ENCODE results near the gene LRP4. TPM values are rescaled to one million over a fixed set of nuclear protein-coding genes. Genes with fewer than 3 reads are reported as not detected.

The LRP4 gene
- total and polyA plus RNA-seq, 2 of the 13 experiments (the other 11 are each of a cell fraction or from before 2014, with no cell fraction given), result 4.7 to 13.3 TPM

- H3K4me1 ChIP-seq (ENCODE audit: insufficient read depth, low read length), result 0 out of 2 replicates have a peak, but pooled peaks cover 7% of the 10 kb centered on the region
- FAIRE-seq (no peak), ATAC-seq (no peak), DNase-seq (ENCODE audit: low spot score) (no peak)
- H3K9ac ChIP-seq (ENCODE audit: insufficient read depth, low read depth, low read length), result no peak overlapping the region
- CTCF ChIA-PET (ENCODE audit: low intra/inter-chr PET ratio, low total read pairs), result no interaction called here
- BruUV-seq (replicated peaks), result no TSS peak
- H3K4me2 ChIP-seq (ENCODE audit: low read depth, low read length), result no peak overlapping the region
- intact Hi-C loops (cut with micrococcal nuclease; ENCODE audit: unreplicated experiment) (no loop called here), in situ Hi-C loops (cut with HindIII; ENCODE audit: extremely low pct_ligation_motif_present, low pct_unique_long_range_greater_than_20kb) (no loop called here)
- H2AFZ ChIP-seq (ENCODE audit: low read length), result no peak overlapping the region
- H3K27me3 ChIP-seq (ENCODE audit: control insufficient read depth in 1 of 2, insufficient read depth in 2 of 2, low read length in 2 of 2), result no peaks in the 10 kb centered on the region
- no peaks in the 10 kb centered on the region for H3K9me3 ChIP-seq (ENCODE audit: low read length)
- WGBS (ENCODE audit: low lambda C conversion rate), result 97% methylated on average over 6 of the region's 6 CpGs
- POLR2A ChIA-PET, result no interaction called here
- H3K79me2 ChIP-seq (ENCODE audit: insufficient read depth, low read length), result no peaks in the 10 kb centered on the region
- no peaks in the 10 kb centered on the region for H4K20me1 ChIP-seq (ENCODE audit: insufficient read depth, low read length)
- no peak overlapping the region for H3K4me3 ChIP-seq (replicated peaks in 1 of 3; ENCODE audit: insufficient read depth in 1 of 3, low read depth in 2 of 3, low read length in 3 of 3)
- no peak overlapping the region for H3K27ac ChIP-seq (ENCODE audit: extremely low read length, insufficient read depth, low read length)
- peaks cover 6 to 30% of the 10 kb centered on the region in 2 experiments; a peak in 4 of 5 replicates for H3K36me3 ChIP-seq (replicated peaks in 1 of 2; ENCODE audit: control insufficient read depth in 1 of 2, insufficient read depth in 2 of 2, low read length in 2 of 2)
- no peak for TF ChIP-seq POGZ (CRISPR knock-in tag; IDR thresholded peaks at IDR 0.05)
- no peak for TF ChIP-seq ZFP62 (CRISPR knock-in tag; IDR thresholded peaks at IDR 0.05)
- no peak for TF ChIP-seq ZNF563 (CRISPR knock-in tag; IDR thresholded peaks at IDR 0.05)
- no peak for TF ChIP-seq ZBTB25 (CRISPR knock-in tag; IDR thresholded peaks at IDR 0.05)
- TF ChIP-seq ZNF878 (CRISPR knock-in tag; IDR thresholded peaks at IDR 0.05), result no peak
- no peak for TF ChIP-seq ZNF776 (CRISPR knock-in tag; IDR thresholded peaks at IDR 0.05)
- TF ChIP-seq ZNF646 (CRISPR knock-in tag; IDR thresholded peaks at IDR 0.05), result no peak
- no peak for TF ChIP-seq NFIC (IDR thresholded peaks at IDR 0.05; ENCODE audit: low read length)
- TF ChIP-seq ELF1 (CRISPR knock-in tag; IDR thresholded peaks at IDR 0.05), result no peak
- TF ChIP-seq FOXO4 (CRISPR knock-in tag; conservative IDR thresholded peaks at IDR 0.05), result no peak
- TF ChIP-seq MEIS2 (CRISPR knock-in tag; IDR thresholded peaks at IDR 0.05), result no peak
- TF ChIP-seq ZFP91 (CRISPR knock-in tag; IDR thresholded peaks at IDR 0.05; ENCODE audit: borderline replicate concordance), result no peak
- no peak for TF ChIP-seq NFATC3 (CRISPR knock-in tag; IDR thresholded peaks at IDR 0.05)
- TF ChIP-seq SP5 (CRISPR knock-in tag; IDR thresholded peaks at IDR 0.05; ENCODE audit: borderline replicate concordance, low read depth), result no peak
Measured at GRCh38 chr11:46902694-46903093, 15.7 kb downstream of the LRP4 start.

All from HepG2 (cell line).